Esophagus muscularis mucosa (tissue), 3 donors: ENCODE measurements around the gene BRF1.

ENCODE experiments used
- CTCF ChIP-seq, 3 experiments: fragments of 200-600 bp in 2 of 3; fragments of 450-650 bp in 1 of 3; sonication (generic) in 2 of 3; IDR thresholded peaks; one replicate each; pipeline ENCODE4 v1.5.1; 2017 to 2019; ENCODE audit warnings: antibody characterized with exemption in 3 of 3, mild to moderate bottlenecking in 2 of 3, moderate library complexity in 1 of 3
- EP300 ChIP-seq: sonication (generic); formaldehyde crosslinking; IDR thresholded peaks from one replicate; pipeline ENCODE4 v1.6.1; 2017; ENCODE audit warnings: antibody characterized with exemption

- no peak for TF ChIP-seq CTCF (IDR thresholded peaks at IDR 0.05)
- no peak for TF ChIP-seq EP300
These were observed 28.0 kb upstream of the BRF1 start for GRCh38 chr14:105328678-105329390.
